ENCODE data around the gene L3MBTL1.

DNA sequence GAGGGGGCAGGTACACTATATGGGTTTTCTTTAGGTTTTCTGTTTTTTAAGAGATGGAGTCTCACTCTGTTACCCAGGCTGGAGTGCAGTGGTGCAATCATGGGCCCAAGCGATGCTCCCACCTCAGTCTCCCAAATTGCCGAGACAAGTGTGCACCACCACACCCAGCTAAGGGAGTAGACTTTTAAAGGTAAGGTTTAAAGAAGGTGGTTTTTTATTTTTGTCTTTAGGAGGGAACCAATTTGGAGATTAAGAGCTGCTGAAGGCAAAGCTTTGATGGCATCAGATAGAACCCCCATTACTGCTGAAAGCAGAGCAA lies 41.9 kb upstream of the L3MBTL1 start:
- TF ChIP-seq, protein P1, sequence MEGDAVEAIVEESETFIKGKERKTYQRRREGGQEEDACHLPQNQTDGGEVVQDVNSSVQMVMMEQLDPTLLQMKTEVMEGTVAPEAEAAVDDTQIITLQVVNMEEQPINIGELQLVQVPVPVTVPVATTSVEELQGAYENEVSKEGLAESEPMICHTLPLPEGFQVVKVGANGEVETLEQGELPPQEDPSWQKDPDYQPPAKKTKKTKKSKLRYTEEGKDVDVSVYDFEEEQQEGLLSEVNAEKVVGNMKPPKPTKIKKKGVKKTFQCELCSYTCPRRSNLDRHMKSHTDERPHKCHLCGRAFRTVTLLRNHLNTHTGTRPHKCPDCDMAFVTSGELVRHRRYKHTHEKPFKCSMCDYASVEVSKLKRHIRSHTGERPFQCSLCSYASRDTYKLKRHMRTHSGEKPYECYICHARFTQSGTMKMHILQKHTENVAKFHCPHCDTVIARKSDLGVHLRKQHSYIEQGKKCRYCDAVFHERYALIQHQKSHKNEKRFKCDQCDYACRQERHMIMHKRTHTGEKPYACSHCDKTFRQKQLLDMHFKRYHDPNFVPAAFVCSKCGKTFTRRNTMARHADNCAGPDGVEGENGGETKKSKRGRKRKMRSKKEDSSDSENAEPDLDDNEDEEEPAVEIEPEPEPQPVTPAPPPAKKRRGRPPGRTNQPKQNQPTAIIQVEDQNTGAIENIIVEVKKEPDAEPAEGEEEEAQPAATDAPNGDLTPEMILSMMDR (IDR thresholded peaks at IDR 0.05) = no peak
- TF ChIP-seq POLR2AphosphoS5 (IDR thresholded peaks at IDR 0.05) = no peak

All from breast epithelium (tissue), 3 donors.